HG02571 (cell line): Measurements from ENCODE around the gene MCAM.

Source experiments
- ATAC-seq: cut with Tn5 transposase; IDR thresholded peaks from one replicate; pipeline ENCODE4 v1.9.1; 2021; ENCODE audit warnings: mild to moderate bottlenecking, moderate library complexity; ENCODE audit not compliant: unreplicated experiment

Gene MCAM

DNA sequence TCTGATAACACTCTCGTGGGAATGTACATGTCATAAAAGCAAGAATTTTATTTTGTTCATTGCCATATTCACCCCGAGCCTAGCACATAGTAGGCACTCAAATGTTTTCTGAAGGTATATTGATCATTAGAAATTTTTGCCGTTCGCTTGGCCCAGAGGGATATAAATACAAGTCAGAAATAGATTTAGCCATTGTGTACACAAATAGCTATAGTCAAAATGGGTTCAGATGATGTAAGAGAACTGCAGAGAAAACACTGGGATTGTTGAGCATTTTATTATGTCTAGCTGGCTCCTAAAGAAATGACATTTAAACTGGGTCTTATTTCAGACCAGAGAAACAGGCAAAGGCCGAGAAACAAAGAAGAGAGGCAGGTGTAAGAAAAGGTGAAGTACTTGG, 49.3 kb downstream of the MCAM start:
- ATAC-seq: no peak

DNA sequence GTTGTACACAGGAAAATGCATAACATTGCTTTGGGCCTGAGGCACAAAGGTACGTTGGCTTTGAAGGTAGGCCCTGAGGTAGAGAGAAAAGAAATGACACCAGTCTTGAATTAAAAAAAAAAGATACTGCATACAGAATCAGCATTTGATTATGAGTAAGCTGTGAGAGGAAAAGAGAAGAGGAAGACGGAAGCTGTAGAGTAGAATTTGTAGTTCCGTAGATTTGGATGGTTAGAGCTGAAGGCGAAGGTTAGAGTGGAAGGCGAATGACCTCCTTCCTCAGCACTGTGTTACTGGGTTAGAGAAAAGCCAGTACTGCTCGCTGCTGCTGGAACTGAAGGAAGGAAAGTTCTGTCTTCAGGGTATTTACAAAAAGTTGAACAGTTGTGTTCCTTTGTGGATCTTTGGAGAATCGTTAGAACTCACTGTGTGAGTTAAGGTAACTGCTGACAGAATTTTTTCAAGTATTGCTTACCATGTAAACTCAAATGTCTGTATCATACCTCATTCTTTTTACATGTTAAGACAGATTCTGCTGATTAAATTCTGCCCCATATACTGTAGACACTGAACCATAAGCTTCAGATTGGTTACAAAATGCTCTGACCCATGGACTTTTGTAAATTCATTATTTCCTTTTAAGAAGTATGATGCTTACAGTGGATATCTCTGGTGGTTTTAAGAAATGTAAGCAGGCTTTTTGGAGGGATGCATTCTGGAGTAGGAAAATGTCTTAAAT, 50.2 kb downstream of the MCAM start:
- ATAC-seq: no peak

DNA sequence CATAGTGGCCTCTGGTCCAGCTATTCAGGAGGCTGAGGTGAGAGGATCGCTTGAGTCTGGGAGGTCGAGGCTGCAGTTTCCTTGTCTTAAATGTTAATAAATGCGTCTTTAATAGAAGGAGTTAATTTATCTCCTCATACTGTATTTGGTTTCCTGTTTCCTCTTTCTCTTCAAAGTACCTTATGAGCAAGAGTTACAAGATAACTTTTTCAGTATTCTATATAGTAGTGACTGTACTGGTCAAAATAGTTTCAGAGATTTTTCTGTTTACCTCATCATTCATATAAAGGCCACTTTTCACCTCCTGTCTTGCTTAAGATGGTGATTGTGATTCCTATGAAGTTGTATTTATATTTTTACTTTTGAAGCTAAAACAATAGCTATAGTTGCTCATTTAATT, 50.9 kb downstream of the MCAM start:
- no peak for ATAC-seq

DNA sequence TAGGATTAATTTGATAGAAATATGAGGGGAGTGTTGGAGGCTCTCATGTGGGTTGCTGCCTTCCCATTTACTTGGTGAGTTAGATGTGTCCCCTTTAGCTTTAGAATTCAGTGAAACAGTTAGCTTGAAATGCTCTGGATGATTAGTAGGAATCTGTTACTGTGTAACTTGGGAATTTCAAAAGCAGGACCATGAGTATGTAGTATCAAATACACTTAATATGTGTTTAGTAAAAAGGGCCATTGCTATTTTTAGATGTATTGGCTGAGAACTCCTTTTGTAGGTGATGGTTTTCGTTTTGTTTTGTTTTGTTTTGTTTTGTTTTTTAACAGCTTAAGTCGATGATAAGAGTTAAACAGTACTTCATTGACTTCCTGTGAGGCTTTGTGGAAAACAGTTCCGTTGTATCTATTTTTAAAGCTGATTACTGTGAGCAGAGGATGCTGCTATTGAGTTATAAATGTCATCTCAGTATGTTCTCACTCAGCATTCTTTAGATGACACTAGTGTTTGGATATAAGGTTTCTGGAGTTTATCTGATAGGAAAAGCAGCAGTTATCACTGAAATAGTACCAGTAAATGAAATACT, 53.5 kb downstream of the MCAM start:
- no peak for ATAC-seq

DNA sequence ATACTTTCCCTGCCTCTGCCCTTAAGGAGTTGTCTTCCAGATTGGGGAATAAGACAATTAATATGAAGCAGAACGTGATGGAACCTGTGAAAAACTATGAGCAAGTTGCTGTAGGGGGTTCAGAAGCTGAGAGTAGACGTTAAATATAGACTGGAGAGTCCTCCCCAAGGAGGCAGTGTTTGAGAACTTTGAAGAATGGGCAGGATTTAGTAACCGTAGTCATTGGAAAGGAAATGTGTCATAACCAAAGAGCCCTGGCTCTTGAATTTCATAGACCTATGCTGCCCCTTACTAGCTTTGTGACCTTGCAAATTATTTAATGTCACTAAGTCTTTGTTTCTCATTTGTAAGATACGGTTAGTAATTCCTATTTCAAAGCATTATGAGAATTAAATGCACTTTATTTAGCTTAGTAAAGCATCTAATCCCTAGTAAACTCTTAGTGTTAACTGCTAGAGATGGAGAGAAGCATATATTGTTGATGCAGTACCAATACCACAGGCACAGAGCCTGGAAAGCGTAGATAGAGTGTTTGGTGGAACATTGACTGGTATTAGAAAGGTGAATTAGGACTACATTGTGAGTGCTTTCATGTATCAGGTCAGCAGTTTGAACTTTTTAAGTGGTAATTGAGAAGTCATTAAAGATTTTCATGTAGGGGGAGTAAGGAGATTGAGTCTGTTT, 54.1 kb downstream of the MCAM start:
- no peak for ATAC-seq

DNA sequence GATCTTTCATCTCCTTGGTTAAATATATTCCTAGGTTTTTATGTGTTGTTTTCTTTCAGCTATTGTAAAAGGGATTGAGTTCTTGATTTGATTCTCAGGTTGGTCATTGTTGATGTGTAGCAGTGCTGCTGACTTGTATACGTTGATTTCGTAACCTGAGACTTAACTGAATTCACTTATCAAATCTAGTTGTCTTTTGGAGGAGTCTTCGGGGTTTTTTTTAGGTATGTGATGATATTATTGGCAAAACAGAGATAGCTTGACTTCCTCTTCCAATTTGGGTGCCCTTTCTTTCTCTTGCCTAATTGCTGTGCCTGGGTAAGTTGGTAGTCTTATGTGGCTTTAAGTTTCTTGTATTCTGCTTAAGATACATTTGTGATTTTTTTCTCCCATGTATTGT, 57.9 kb downstream of the MCAM start:
- ATAC-seq: no peak
